ENCODE data around the gene RPL37.
A peak's percentile ranks its signal among the peaks of the same experiment; 100 is the strongest.
"Not testable (repeated sequence)": the region's sequence is repeated elsewhere in the genome, so short reads cannot be mapped to it uniquely, and the experiment has no call there.

Gene RPL37

GRCh38 chr5:40841068-40841805 is 6.2 kb upstream of the RPL37 start, which contains the start of gene CARD6:
CARD6 (plus strand) TSS chr5:40841367; CDS start chr5:40841383, 16 bp downstream.
- in situ Hi-C loops (cut with HindIII; ENCODE audit: low pct_ligation_motif_present, low pct_unique_long_range_greater_than_20kb, low sequenced_read_pairs), result no loop called here
- no peak for DNase-seq

- no peak for DNase-seq
- in situ Hi-C loops (cut with HindIII; ENCODE audit: low pct_ligation_motif_present, low pct_unique_long_range_greater_than_20kb, low sequenced_read_pairs), result no loop called here
These were observed 3.1 kb upstream of the RPL37 start for GRCh38 chr5:40838086-40838485.

- in situ Hi-C loops (cut with HindIII; ENCODE audit: low pct_ligation_motif_present, low pct_unique_long_range_greater_than_20kb, low sequenced_read_pairs), result no loop called here
- DNase-seq, result peak; percentile 8
These were observed 602 bp downstream of the RPL37 start for GRCh38 chr5:40834391-40834848.

GRCh38 chr5:40833712-40834229 is 1.3 kb downstream of the RPL37 start:
- no peak for DNase-seq
- in situ Hi-C loops (cut with HindIII; ENCODE audit: low pct_ligation_motif_present, low pct_unique_long_range_greater_than_20kb, low sequenced_read_pairs), result no loop called here

GRCh38 chr5:40832345-40832744 is 2.7 kb downstream of the RPL37 start:
- no peak for DNase-seq
- in situ Hi-C loops (cut with HindIII; ENCODE audit: low pct_ligation_motif_present, low pct_unique_long_range_greater_than_20kb, low sequenced_read_pairs), result no loop called here

- DNase-seq, result no peak
- in situ Hi-C loops (cut with HindIII; ENCODE audit: low pct_ligation_motif_present, low pct_unique_long_range_greater_than_20kb, low sequenced_read_pairs), result no loop called here
These were observed 3.4 kb downstream of the RPL37 start for GRCh38 chr5:40831346-40832210.

- in situ Hi-C loops (cut with HindIII; ENCODE audit: low pct_ligation_motif_present, low pct_unique_long_range_greater_than_20kb, low sequenced_read_pairs), result no loop called here
- no peak for DNase-seq
These were observed 5.1 kb downstream of the RPL37 start for GRCh38 chr5:40829748-40830533.

- no peak for DNase-seq
- in situ Hi-C loops (cut with HindIII; ENCODE audit: low pct_ligation_motif_present, low pct_unique_long_range_greater_than_20kb, low sequenced_read_pairs), result no loop called here
These were observed 6.0 kb downstream of the RPL37 start for GRCh38 chr5:40828690-40829661.

- in situ Hi-C loops (cut with HindIII; ENCODE audit: low pct_ligation_motif_present, low pct_unique_long_range_greater_than_20kb, low sequenced_read_pairs), result no loop called here
- DNase-seq, result no peak
These were observed 6.9 kb downstream of the RPL37 start for GRCh38 chr5:40828021-40828631.

GRCh38 chr5:40827188-40827977 is 7.6 kb downstream of the RPL37 start:
- in situ Hi-C loops (cut with HindIII; ENCODE audit: low pct_ligation_motif_present, low pct_unique_long_range_greater_than_20kb, low sequenced_read_pairs), result no loop called here

GRCh38 chr5:40826489-40827187 is 8.4 kb downstream of the RPL37 start:
- in situ Hi-C loops (cut with HindIII; ENCODE audit: low pct_ligation_motif_present, low pct_unique_long_range_greater_than_20kb, low sequenced_read_pairs), result no loop called here
- DNase-seq, result no peak

More at GRCh38 chr5:40827188-40827977, 7.6 kb downstream of the RPL37 start:
- no peak for DNase-seq

GRCh38 chr5:40825461-40826043 is 9.5 kb downstream of the RPL37 start:
- in situ Hi-C loops (cut with HindIII; ENCODE audit: low pct_ligation_motif_present, low pct_unique_long_range_greater_than_20kb, low sequenced_read_pairs); DNase-seq: not testable (repeated sequence)

GRCh38 chr5:40823459-40823858 is 11.6 kb downstream of the RPL37 start:
- in situ Hi-C loops (cut with HindIII; ENCODE audit: low pct_ligation_motif_present, low pct_unique_long_range_greater_than_20kb, low sequenced_read_pairs), result no loop called here
- DNase-seq, result no peak

GRCh38 chr5:40813698-40814281 is 21.2 kb downstream of the RPL37 start:
- in situ Hi-C loops (cut with HindIII; ENCODE audit: low pct_ligation_motif_present, low pct_unique_long_range_greater_than_20kb, low sequenced_read_pairs), result no loop called here
- DNase-seq, result no peak

- in situ Hi-C loops (cut with HindIII; ENCODE audit: low pct_ligation_motif_present, low pct_unique_long_range_greater_than_20kb, low sequenced_read_pairs), result no loop called here
- no peak for DNase-seq
These were observed 22.9 kb downstream of the RPL37 start for GRCh38 chr5:40812125-40812524.

Measured in ACHN (cell line).